HepG2 (cell line): Measurements from ENCODE around the gene CEP128. TPM values are rescaled to one million over a fixed set of nuclear protein-coding genes. Genes with fewer than 3 reads are reported as not detected.

ENCODE experiments used
- ATF7 ChIP-seq, 2 experiments: fragments of 450-650 bp in 1 of 2; sonication (generic) in 1 of 2; formaldehyde crosslinking in 1 of 2; IDR thresholded peaks; 2 replicates each; pipeline versions ENCODE4 v1.4.0 to v1.6.1; 2016 to 2020; ENCODE audit warnings: antibody characterized with exemption in 1 of 2, mild to moderate bottlenecking in 1 of 2, missing genetic modification reagents in 1 of 2
- ELF3 ChIP-seq: IDR thresholded peaks from 2 replicates; pipeline ENCODE4 v1.6.1; 2016; ENCODE audit warnings: missing genetic modification reagents, missing compliant biosample characterization
- ELF4 ChIP-seq: sonication (generic); formaldehyde crosslinking; IDR thresholded peaks from 2 replicates; pipeline ENCODE4 v1.5.0; 2020; ENCODE audit warnings: missing genetic modification reagents, mild to moderate bottlenecking, moderate library complexity, borderline replicate concordance
- IKZF1 ChIP-seq: fragments of 450-650 bp; IDR thresholded peaks from 2 replicates; pipeline ENCODE4 v1.7.1; 2016
- IRF2 ChIP-seq: IDR thresholded peaks from 2 replicates; pipeline ENCODE4 v1.6.1; 2018; ENCODE audit warnings: missing genetic modification reagents, missing compliant biosample characterization
- NR3C1 ChIP-seq: sonication (generic); formaldehyde crosslinking; IDR thresholded peaks from 2 replicates; pipeline ENCODE4 v1.4.0; 2020; ENCODE audit warnings: missing genetic modification reagents
- SMAD1 ChIP-seq: sonication (generic); formaldehyde crosslinking; IDR thresholded peaks from 2 replicates; pipeline ENCODE4 v1.4.0; 2020; ENCODE audit warnings: missing genetic modification reagents, low read depth, mild to moderate bottlenecking, borderline replicate concordance
- SMARCE1 ChIP-seq: fragments of 450-650 bp; IDR thresholded peaks from 2 replicates; pipeline ENCODE4 v1.6.1; 2017; ENCODE audit warnings: borderline replicate concordance
- SMC3 ChIP-seq: IDR thresholded peaks from 2 replicates; pipeline ENCODE4 v1.6.1; 2011; ENCODE audit warnings: low read length, improper control_type of control experiment
- SYNCRIP ChIP-seq: fragments of 200-400 bp; formaldehyde crosslinking; IDR thresholded peaks from 2 replicates; pipeline ENCODE4 v1.6.1; 2018; ENCODE audit warnings: mild to moderate bottlenecking, low read depth, low read length; ENCODE audit not compliant: insufficient read depth
- ZBTB34 ChIP-seq: sonication (generic); formaldehyde crosslinking; IDR thresholded peaks from 2 replicates; pipeline ENCODE4 v1.8.0; 2022; ENCODE audit warnings: mild to moderate bottlenecking, missing genetic modification reagents
- ZHX2 ChIP-seq, 2 experiments: sonication (generic) in 1 of 2; formaldehyde crosslinking in 1 of 2; IDR thresholded peaks; 2 replicates each; pipeline versions ENCODE4 v1.6.1 to v1.9.0; 2014 to 2022; ENCODE audit warnings: antibody characterized with exemption in 1 of 2, borderline replicate concordance in 1 of 2, inconsistent platforms in 1 of 2, low read depth in 1 of 2, missing genetic modification reagents in 1 of 2
- ZIK1 ChIP-seq: sonication (generic); formaldehyde crosslinking; IDR thresholded peaks from 2 replicates; pipeline ENCODE4 v1.5.0; 2020; ENCODE audit warnings: mild to moderate bottlenecking, low read depth, missing genetic modification reagents, borderline replicate concordance
- ZNF234 ChIP-seq: sonication (generic); formaldehyde crosslinking; conservative IDR thresholded peaks from 2 replicates; pipeline ENCODE4 v1.5.1; 2020; ENCODE audit warnings: mild to moderate bottlenecking, missing genetic modification reagents
- ZNF570 ChIP-seq: sonication (generic); formaldehyde crosslinking; IDR thresholded peaks from 2 replicates; pipeline ENCODE4 v1.4.0; 2020; ENCODE audit warnings: mild to moderate bottlenecking, missing genetic modification reagents, borderline replicate concordance
- ZNF776 ChIP-seq: sonication (generic); formaldehyde crosslinking; IDR thresholded peaks from 2 replicates; pipeline ENCODE4 v1.4.0; 2020; ENCODE audit warnings: mild to moderate bottlenecking, missing genetic modification reagents
- polyA plus RNA-seq, 8 experiments: library from polyadenylated mRNA; depleted of rRNA in 3 of 8; stranded (reverse) in 7 of 8; unstranded in 1 of 8; fragments of >200 nt; fragmentation: Illumina TruSeq in 4 of 8; extraction: Trizol in 4 of 8; gene quantifications; 2 replicates each; pipeline versions ENCODE4 v1.2.1 to v1.2.3, GENCODE V29; 2011 to 2016; ENCODE audit warnings: low read depth in 4 of 8, missing spikeins in 1 of 8, mixed read lengths in 1 of 8; ENCODE audit not compliant: insufficient read depth in 1 of 8
- total RNA-seq, 5 experiments: library from RNA; depleted of rRNA; stranded (reverse); fragments of >200 nt; fragmentation: Illumina TruSeq; extraction: Trizol; gene quantifications; 2 replicates each; pipeline ENCODE4 v1.2.3, GENCODE V29; 2016; ENCODE audit warnings: low read depth in 1 of 5
- TF ChIP-seq, protein P1 (sequence below): sonication (generic); formaldehyde crosslinking; IDR thresholded peaks from 2 replicates; pipeline ENCODE4 v1.4.0; 2020; ENCODE audit warnings: missing genetic modification reagents, borderline replicate concordance
- TF ChIP-seq, protein P2 (sequence below): sonication (generic); formaldehyde crosslinking; conservative IDR thresholded peaks from 2 replicates; pipeline ENCODE4 v1.5.0; 2020; ENCODE audit warnings: missing genetic modification reagents

CEP128 gene
- total and polyA plus RNA-seq, 2 of the 13 experiments (the other 11 are each of a cell fraction or from before 2014, with no cell fraction given): 1.3 to 7.5 TPM

GRCh38 chr14:80988192-80988591 lies 46.7 kb upstream of the CEP128 start (continued):
- TF ChIP-seq ZHX2 (IDR thresholded peaks at IDR 0.05; ENCODE audit: low read depth): no peak
- TF ChIP-seq ZHX2 (CRISPR knock-in tag; IDR thresholded peaks at IDR 0.05; ENCODE audit: borderline replicate concordance): no peak
- no peak for TF ChIP-seq SMAD1 (CRISPR knock-in tag)
- TF ChIP-seq ZNF570 (CRISPR knock-in tag): no peak
- TF ChIP-seq NR3C1: no peak
- TF ChIP-seq ELF4: no peak
- no peak for TF ChIP-seq SMC3
- no peak for TF ChIP-seq SYNCRIP
- no peak for TF ChIP-seq ZNF234 (CRISPR knock-in tag)
- TF ChIP-seq SMARCE1: no peak
- TF ChIP-seq ATF7 (IDR thresholded peaks at IDR 0.05): no peak
- TF ChIP-seq ATF7 (CRISPR knock-in tag; IDR thresholded peaks at IDR 0.05): no peak
- no peak for TF ChIP-seq IKZF1
- no peak for TF ChIP-seq ZBTB34 (CRISPR knock-in tag)
- no peak for TF ChIP-seq ZIK1 (CRISPR knock-in tag)
- TF ChIP-seq, protein P1, sequence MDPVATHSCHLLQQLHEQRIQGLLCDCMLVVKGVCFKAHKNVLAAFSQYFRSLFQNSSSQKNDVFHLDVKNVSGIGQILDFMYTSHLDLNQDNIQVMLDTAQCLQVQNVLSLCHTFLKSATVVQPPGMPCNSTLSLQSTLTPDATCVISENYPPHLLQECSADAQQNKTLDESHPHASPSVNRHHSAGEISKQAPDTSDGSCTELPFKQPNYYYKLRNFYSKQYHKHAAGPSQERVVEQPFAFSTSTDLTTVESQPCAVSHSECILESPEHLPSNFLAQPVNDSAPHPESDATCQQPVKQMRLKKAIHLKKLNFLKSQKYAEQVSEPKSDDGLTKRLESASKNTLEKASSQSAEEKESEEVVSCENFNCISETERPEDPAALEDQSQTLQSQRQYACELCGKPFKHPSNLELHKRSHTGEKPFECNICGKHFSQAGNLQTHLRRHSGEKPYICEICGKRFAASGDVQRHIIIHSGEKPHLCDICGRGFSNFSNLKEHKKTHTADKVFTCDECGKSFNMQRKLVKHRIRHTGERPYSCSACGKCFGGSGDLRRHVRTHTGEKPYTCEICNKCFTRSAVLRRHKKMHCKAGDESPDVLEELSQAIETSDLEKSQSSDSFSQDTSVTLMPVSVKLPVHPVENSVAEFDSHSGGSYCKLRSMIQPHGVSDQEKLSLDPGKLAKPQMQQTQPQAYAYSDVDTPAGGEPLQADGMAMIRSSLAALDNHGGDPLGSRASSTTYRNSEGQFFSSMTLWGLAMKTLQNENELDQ (CRISPR knock-in tag): no peak
- no peak for TF ChIP-seq IRF2
- no peak for TF ChIP-seq ZNF776
- TF ChIP-seq, protein P2, sequence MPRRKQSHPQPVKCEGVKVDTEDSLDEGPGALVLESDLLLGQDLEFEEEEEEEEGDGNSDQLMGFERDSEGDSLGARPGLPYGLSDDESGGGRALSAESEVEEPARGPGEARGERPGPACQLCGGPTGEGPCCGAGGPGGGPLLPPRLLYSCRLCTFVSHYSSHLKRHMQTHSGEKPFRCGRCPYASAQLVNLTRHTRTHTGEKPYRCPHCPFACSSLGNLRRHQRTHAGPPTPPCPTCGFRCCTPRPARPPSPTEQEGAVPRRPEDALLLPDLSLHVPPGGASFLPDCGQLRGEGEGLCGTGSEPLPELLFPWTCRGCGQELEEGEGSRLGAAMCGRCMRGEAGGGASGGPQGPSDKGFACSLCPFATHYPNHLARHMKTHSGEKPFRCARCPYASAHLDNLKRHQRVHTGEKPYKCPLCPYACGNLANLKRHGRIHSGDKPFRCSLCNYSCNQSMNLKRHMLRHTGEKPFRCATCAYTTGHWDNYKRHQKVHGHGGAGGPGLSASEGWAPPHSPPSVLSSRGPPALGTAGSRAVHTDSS: no peak
- TF ChIP-seq ELF3 (CRISPR knock-in tag): no peak
